ENCODE measurements around the gene ZNF200. TPM values are rescaled to one million over a fixed set of nuclear protein-coding genes. Genes with fewer than 3 reads are reported as not detected.

The ZNF200 gene
- total RNA-seq, 2 experiments from 2014 or later = 10.6 to 11.5 TPM

DNA sequence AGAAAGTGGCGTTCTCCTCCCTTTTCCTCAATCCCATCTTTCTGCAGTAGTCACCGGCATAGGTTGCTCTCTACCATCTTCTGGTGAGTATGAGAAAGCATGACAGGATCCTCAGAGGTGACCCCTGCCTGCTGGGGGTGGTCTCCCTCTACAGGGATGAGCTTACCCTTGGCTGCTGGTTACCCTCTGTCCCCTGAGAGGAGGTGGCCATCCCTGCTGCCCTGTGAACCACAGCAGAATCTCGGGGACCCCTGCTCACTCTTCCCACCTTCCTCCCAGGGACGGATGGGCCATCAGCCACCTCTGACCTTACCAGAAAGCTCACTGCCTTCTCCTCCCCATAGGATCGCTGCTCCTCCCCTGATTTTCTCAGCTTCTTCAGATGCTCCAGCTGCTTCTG lies 13.6 kb upstream of the ZNF200 start:
- H3K4me3 Mint-ChIP-seq = no peak overlapping the region
- CTCF ChIA-PET = no interaction called here
- POLR2A ChIA-PET = no interaction called here
- H3K4me1 Mint-ChIP-seq (ENCODE audit: low read depth) = no peaks in the 10 kb centered on the region
- DNase-seq = no peak
- intact Hi-C loops (cut with micrococcal nuclease) = no loop called here
- H3K36me3 Mint-ChIP-seq = no peaks in the 10 kb centered on the region
- no peak overlapping the region for H3K27ac Mint-ChIP-seq
- H3K9me3 Mint-ChIP-seq = no peaks in the 10 kb centered on the region
- H3K27me3 Mint-ChIP-seq = peaks cover 1% of the 10 kb centered on the region

DNA sequence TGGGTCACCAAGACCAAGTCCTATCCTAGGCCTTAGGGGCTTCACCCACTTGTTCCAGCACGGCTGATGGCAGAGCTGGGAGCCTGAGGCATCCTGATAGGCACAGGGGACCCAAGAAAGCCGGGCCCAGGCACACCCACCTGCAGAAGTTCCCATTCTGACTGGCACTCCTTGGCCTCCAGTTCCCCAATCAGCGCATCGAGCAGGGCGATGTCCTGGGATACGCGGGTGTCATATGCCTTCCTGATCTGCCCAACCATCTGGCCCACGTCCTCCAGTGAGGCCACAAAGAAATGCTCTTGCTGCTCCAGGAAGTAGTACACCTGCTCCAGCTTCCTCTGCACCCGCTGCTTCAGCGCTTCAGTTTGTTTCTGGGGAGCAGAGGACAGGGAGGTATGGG lies 11.9 kb upstream of the ZNF200 start:
- peaks cover 1% of the 10 kb centered on the region for H3K27me3 Mint-ChIP-seq
- intact Hi-C loops (cut with micrococcal nuclease) = no loop called here
- H3K4me1 Mint-ChIP-seq (ENCODE audit: low read depth) = no peaks in the 10 kb centered on the region
- POLR2A ChIA-PET = interaction anchor here (0.6 kb wide), 1 partner anchor 30 kb away, joined by 3 read pairs; no protein-coding TSS in a partner anchor
- H3K4me3 Mint-ChIP-seq = no peak overlapping the region
- H3K36me3 Mint-ChIP-seq = no peaks in the 10 kb centered on the region
- no peaks in the 10 kb centered on the region for H3K9me3 Mint-ChIP-seq
- CTCF ChIA-PET = no interaction called here
- no peak overlapping the region for H3K27ac Mint-ChIP-seq
- no peak for DNase-seq

DNA sequence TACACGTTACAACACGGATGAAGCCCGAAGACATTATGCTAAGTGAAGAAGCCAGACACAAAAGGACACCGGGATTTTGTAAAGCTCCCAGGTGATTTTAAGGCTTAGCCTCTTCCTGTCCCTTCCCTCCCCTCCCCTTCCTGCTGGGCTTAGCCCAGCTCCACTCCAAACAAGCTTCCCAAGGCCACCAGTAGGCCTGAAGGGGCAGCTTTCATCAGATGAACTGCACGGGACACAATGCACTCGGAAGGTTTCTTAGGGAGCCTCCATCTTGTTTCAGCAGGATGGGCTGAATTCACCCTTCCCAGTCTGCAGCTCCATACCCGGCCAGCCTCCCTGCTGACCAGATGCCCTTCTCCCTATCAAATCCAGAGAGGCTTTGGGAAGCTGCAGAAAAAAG lies 11.0 kb upstream of the ZNF200 start:
- ChIA-PET CTCF (no interaction called here), POLR2A (no interaction called here)
- H3K27ac Mint-ChIP-seq = no peak overlapping the region
- H3K4me3 Mint-ChIP-seq = no peak overlapping the region
- no peaks in the 10 kb centered on the region for H3K9me3 Mint-ChIP-seq
- no peak for DNase-seq
- peaks cover 1% of the 10 kb centered on the region for H3K27me3 Mint-ChIP-seq
- intact Hi-C loops (cut with micrococcal nuclease) = no loop called here
- H3K36me3 Mint-ChIP-seq = no peaks in the 10 kb centered on the region
- H3K4me1 Mint-ChIP-seq (ENCODE audit: low read depth) = no peaks in the 10 kb centered on the region

DNA sequence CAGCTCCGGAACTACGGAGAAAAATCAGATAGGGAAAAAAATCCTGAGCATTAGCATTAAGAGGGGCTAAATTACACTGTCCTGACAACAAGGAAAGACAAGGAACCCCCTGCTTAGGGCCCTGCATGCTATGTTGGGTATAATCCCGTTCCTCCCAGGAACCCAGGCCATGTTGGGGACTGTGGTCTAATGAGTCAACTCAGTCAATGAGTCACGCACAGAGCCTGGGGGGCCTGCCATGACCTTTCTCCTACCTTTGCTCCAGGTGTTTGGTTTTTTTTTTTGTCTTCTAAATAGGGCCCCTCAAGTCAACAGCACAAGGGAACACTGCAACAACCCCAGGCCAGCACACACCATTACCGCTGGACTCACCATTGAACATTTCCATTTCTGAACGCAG lies 8.9 kb upstream of the ZNF200 start:
- no peak overlapping the region for H3K27ac Mint-ChIP-seq
- POLR2A ChIA-PET = no interaction called here
- intact Hi-C loops (cut with micrococcal nuclease) = no loop called here
- H3K4me3 Mint-ChIP-seq = no peak overlapping the region
- no peaks in the 10 kb centered on the region for H3K9me3 Mint-ChIP-seq
- CTCF ChIA-PET = no interaction called here
- H3K36me3 Mint-ChIP-seq = no peaks in the 10 kb centered on the region
- H3K4me1 Mint-ChIP-seq (ENCODE audit: low read depth) = no peaks in the 10 kb centered on the region
- H3K27me3 Mint-ChIP-seq = peaks cover 1% of the 10 kb centered on the region
- DNase-seq = no peak

DNA sequence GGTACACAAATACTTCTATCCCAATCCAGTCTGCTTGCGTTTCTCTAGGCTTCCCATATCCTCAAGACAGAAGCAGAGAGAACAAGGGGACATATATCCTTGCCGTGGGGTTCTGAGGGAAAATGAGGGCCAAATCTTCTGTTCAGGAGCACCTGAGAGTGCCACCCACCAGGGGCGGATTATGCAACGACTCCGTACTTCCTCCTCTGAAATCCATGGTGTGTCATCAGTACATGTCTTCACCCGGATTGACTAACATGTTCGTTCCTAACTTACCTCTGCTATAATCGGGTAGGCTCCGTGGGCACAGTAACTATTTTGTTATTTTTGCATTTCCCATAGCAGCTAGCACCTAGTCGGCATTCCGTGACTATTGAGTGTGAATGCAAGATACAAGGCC lies 7.8 kb upstream of the ZNF200 start:
- H3K27me3 Mint-ChIP-seq = peaks cover 1% of the 10 kb centered on the region
- H3K27ac Mint-ChIP-seq = no peak overlapping the region
- H3K36me3 Mint-ChIP-seq = no peaks in the 10 kb centered on the region
- no peaks in the 10 kb centered on the region for H3K9me3 Mint-ChIP-seq
- H3K4me1 Mint-ChIP-seq (ENCODE audit: low read depth) = no peaks in the 10 kb centered on the region
- ChIA-PET POLR2A (no interaction called here), CTCF (no interaction called here)
- no peak overlapping the region for H3K4me3 Mint-ChIP-seq
- intact Hi-C loops (cut with micrococcal nuclease) = no loop called here
- DNase-seq = no peak

DNA sequence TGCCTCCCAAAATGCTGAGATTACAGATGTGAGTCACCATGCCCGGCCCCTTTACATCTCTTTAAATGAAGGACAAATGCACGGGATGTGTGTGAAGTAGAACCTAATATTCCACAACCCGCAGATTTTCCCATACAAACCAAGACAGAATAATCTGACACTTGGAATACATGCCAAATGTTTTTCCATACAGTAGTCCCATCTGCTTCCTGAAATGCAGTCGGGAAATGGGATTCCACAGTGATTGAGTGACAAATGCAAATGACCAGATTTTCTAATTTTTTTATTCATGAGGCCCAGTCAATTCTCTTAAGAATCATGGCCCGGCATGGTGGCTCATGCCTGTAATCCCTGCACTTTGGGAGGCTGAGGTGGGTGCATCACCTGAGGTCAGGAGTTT lies 6.8 kb upstream of the ZNF200 start:
- ChIA-PET POLR2A (no interaction called here), CTCF (no interaction called here)
- no peak overlapping the region for H3K27ac Mint-ChIP-seq
- no peak for DNase-seq
- H3K4me1 Mint-ChIP-seq (ENCODE audit: low read depth) = no peaks in the 10 kb centered on the region
- H3K4me3 Mint-ChIP-seq = no peak overlapping the region
- intact Hi-C loops (cut with micrococcal nuclease) = no loop called here
- H3K27me3 Mint-ChIP-seq = peaks cover 1% of the 10 kb centered on the region
- H3K9me3 Mint-ChIP-seq = no peaks in the 10 kb centered on the region
- no peaks in the 10 kb centered on the region for H3K36me3 Mint-ChIP-seq

DNA sequence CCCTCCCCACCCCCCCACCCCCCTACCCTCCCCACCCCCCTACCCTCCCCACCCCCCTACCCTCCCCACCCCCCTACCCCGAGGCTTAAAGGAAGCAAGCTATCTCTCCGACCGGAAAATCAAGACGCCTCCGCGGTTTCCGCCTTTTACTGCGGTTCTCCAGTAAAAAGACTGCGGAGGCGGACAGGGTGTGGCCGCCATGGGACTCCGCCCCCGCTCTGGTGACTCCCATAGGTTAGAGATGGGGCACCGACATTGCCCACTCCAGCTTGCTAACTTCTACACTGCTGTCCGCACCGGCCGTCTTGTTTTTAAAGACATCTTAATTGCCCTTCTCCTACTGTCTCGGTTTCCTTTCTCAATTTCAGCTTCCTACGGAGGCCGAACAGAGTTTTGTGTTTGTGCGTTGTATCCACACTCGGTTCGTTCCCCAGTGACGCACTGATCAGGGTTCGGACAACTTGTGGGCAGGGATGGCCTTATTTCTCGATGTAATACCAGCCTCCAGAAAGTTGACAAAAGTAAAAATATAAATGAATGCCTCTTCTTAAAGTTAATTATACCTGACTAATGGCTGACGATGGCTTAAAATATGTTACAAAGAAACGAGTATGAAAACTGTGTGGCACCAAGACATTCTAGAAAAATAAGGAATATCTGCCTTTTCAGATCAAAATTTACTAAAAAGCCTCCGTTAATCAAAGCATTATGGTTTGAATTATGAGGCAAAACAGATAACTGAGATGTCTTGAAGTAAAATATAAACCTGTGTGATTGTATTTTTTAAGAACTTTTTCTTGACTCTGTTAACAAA lies 1.1 kb upstream of the ZNF200 start:
- intact Hi-C loops (cut with micrococcal nuclease) = loop anchor here (1.0 kb wide), 5 partner anchors 20 to 129 kb away; partner anchors contain the start of gene ZNF263
- peak; percentile 74 for DNase-seq
- peaks cover 10% of the 10 kb centered on the region for H3K9me3 Mint-ChIP-seq
- H3K4me1 Mint-ChIP-seq (ENCODE audit: low read depth) = peaks cover 30% of the 10 kb centered on the region
- H3K27me3 Mint-ChIP-seq = no peaks in the 10 kb centered on the region
- ChIA-PET POLR2A (interaction anchor here (0.8 to 1.1 kb wide), 2 partner anchors 29 to 223 kb away, joined by 3 read pairs; no protein-coding TSS in a partner anchor), CTCF (interaction anchor here (0.7 to 1.1 kb wide), 2 partner anchors 27 to 106 kb away, joined by 3 to 4 read pairs; no protein-coding TSS in a partner anchor)
- peak overlapping the region; percentile 63 for H3K4me3 Mint-ChIP-seq
- H3K36me3 Mint-ChIP-seq = peaks cover 32% of the 10 kb centered on the region
- H3K27ac Mint-ChIP-seq = peak overlapping the region; percentile 73

DNA sequence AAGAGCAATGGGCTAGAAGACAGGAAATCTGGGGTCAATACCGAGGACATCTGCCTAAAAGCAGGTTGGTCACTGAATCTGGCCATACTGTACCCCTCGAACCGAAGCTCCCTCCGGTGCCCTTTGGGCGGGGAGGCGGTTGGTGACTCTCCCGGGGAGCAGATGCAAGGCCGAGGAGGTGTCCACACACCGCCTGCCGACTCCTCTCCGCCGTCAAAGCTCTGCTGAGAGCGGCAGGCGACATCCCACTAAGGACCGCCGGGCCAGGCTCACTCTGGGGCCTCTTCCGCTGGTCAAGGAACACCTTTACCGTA lies 458 bp downstream of the ZNF200 start:
- Mint-ChIP-seq H3K4me1 (ENCODE audit: low read depth) (peaks cover 30% of the 10 kb centered on the region), H3K9me3 (peaks cover 22% of the 10 kb centered on the region), H3K27me3 (no peaks in the 10 kb centered on the region), H3K36me3 (peaks cover 46% of the 10 kb centered on the region), H3K4me3 (peak overlapping the region; percentile 83), H3K27ac (peak overlapping the region; percentile 92)
- ChIA-PET POLR2A (interaction anchor here (1.0 to 2.1 kb wide), 5 partner anchors 17 to 166 kb away, joined by 3 to 13 read pairs (median 4); partner anchors contain the start of genes ZNF174 and ZSCAN32), CTCF (interaction anchor here (1.0 to 2.8 kb wide), 3 partner anchors 9 to 67 kb away, joined by 3 to 11 read pairs (median 5); no protein-coding TSS in a partner anchor)
- intact Hi-C loops (cut with micrococcal nuclease) = no loop called here
- DNase-seq = no peak

DNA sequence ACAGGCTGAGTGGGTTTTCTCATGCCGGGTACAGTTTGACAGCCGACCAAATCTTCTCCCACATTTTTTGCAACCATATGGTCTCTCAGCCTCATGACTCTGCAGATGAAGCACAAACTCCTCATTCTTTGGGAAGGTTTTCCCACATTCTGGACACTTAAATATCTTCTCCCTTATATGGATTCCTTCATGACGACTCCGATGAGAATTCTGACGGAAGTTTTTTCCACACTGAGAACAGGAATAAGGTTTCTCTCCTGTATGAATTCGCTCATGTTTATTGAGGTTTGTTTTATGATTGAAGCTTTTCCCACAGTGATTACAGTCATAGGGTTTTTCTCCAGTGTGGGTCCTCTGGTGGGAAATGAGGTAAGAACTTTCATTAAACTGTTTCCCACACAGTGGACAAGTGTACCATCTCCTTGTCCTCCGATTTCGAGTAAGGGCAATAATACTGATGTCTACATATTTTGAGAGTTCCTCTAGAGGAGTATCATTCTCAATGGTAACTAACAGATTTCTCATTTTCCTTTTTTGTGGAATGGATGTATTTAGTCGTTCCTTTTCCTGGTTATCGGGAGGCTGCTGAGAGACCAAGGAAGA lies 10.9 kb downstream of the ZNF200 start:
- intact Hi-C loops (cut with micrococcal nuclease) = no loop called here
- Mint-ChIP-seq H3K9me3 (peaks cover 75% of the 10 kb centered on the region), H3K27me3 (no peaks in the 10 kb centered on the region), H3K4me3 (no peak overlapping the region), H3K4me1 (ENCODE audit: low read depth) (no peaks in the 10 kb centered on the region), H3K27ac (no peak overlapping the region), H3K36me3 (peaks cover 74% of the 10 kb centered on the region)
- ChIA-PET CTCF (no interaction called here), POLR2A (no interaction called here)
- no peak for DNase-seq

DNA sequence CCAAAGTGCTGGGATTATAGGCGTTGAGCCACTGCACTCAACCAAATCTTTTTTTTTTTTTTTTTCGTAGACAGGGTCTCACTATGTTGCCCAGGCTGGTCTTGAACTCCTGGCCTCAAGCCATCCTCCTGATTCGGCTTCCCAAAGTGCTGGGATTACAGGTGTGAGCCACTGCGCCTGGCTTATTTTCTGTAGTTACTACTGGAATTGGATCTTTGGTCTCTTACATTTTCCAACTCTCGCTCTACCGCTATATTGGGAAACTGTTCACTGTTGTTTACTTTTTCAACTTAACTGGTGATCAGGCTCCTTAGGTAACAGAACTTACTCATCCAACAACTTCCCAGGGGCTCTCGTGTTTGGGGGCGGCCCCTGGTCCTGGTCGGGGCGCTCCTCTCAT lies 14.1 kb downstream of the ZNF200 start:
- Mint-ChIP-seq H3K27me3 (no peaks in the 10 kb centered on the region), H3K36me3 (peaks cover 62% of the 10 kb centered on the region), H3K4me3 (no peak overlapping the region), H3K4me1 (ENCODE audit: low read depth) (peaks cover 17% of the 10 kb centered on the region), H3K27ac (no peak overlapping the region), H3K9me3 (peaks cover 65% of the 10 kb centered on the region)
- ChIA-PET CTCF (no interaction called here), POLR2A (no interaction called here)
- DNase-seq = no peak
- intact Hi-C loops (cut with micrococcal nuclease) = no loop called here

DNA sequence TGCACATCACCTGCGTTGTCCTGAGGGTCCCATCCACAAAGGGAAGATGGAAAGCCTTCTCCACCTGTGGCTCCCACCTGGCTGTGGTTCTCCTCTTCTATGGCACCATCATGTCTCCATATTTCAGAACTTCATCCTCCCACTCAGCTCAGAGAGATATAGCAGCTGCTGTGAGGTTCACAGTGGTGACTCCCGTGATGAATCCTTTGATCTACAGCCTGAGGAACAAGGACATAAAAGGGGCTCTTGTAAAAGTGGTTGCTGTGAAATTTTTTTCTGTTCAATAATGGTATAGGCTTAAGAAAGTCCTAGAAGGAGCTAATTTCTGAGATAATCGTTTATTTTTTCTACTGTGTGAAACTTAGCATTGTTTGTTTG lies 18.7 kb downstream of the ZNF200 start:
- intact Hi-C loops (cut with micrococcal nuclease) = loop anchor here (1.0 to 5.0 kb wide), 2 partner anchors 19 to 34 kb away; partner anchors contain the start of gene ZNF200
- ChIA-PET POLR2A (interaction anchor here (0.9 to 2.4 kb wide), 3 partner anchors 18 to 67 kb away, joined by 3 to 13 read pairs (median 8); partner anchors contain the start of genes ZNF200 and ZNF263), CTCF (interaction anchor here (1.2 kb wide), 1 partner anchor 27 kb away, joined by 3 read pairs; no protein-coding TSS in a partner anchor)
- Mint-ChIP-seq H3K4me1 (ENCODE audit: low read depth) (peaks cover 41% of the 10 kb centered on the region), H3K36me3 (peaks cover 22% of the 10 kb centered on the region), H3K9me3 (peaks cover 29% of the 10 kb centered on the region), H3K27me3 (no peaks in the 10 kb centered on the region), H3K27ac (peak overlapping the region; percentile 99), H3K4me3 (peak overlapping the region; percentile 56)
- no peak for DNase-seq

DNA sequence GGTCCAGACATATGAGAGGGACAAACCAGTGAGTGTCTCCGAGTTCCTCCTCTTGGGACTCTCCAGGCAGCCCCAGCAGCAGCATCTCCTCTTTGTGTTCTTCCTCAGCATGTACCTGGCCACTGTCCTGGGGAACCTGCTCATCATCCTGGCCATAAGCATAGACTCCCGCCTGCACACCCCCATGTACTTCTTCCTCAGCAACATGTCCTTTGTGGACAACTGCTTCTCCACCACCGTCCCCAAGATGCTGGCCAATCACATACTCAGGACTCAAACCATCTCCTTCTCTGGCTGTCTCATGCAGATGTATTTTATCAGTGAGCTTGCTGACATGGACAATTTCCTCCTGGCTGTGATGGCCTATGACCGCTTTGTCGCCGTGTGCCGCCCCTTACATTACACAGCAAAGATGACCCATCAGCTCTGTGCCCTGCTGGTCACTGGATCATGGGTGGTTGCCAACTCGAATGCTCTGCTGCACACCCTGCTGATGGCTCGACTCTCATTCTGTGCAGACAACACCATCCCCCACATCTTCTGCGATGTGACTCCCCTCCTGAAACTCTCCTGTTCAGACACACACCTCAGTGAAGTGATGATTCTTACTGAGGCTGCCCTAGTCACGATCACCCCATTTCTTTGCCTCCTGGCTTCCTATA lies 19.2 kb downstream of the ZNF200 start:
- Mint-ChIP-seq H3K27ac (peak overlapping the region; percentile 99), H3K27me3 (no peaks in the 10 kb centered on the region), H3K36me3 (peaks cover 18% of the 10 kb centered on the region), H3K4me3 (peak overlapping the region; percentile 56), H3K9me3 (peaks cover 24% of the 10 kb centered on the region), H3K4me1 (ENCODE audit: low read depth) (peaks cover 41% of the 10 kb centered on the region)
- POLR2A ChIA-PET = interaction anchor here (0.9 to 2.4 kb wide), 3 partner anchors 19 to 68 kb away, joined by 3 to 13 read pairs (median 8); partner anchors contain the start of genes ZNF200 and ZNF263
- intact Hi-C loops (cut with micrococcal nuclease) = loop anchor here (1.0 to 5.0 kb wide), 6 partner anchors 20 to 242 kb away; partner anchors contain the start of gene ZNF200
- CTCF ChIA-PET = interaction anchor here (1.2 kb wide), 1 partner anchor 27 kb away, joined by 3 read pairs; no protein-coding TSS in a partner anchor
- peak; percentile 60 for DNase-seq

Measured in activated CD4-positive, alpha-beta memory T cell treated with anti-CD3 and anti-CD28 coated beads for 36 hours (primary cell).